GM21619 (cell line): Measurements from ENCODE around the gene MRC2.
"Not testable (repeated sequence)": the region's sequence is repeated elsewhere in the genome, so short reads cannot be mapped to it uniquely, and the experiment has no call there.

Source experiments
- ATAC-seq: cut with Tn5 transposase; IDR thresholded peaks from one replicate; pipeline ENCODE4 v1.9.1; 2021; ENCODE audit not compliant: unreplicated experiment

Gene MRC2, protein sequence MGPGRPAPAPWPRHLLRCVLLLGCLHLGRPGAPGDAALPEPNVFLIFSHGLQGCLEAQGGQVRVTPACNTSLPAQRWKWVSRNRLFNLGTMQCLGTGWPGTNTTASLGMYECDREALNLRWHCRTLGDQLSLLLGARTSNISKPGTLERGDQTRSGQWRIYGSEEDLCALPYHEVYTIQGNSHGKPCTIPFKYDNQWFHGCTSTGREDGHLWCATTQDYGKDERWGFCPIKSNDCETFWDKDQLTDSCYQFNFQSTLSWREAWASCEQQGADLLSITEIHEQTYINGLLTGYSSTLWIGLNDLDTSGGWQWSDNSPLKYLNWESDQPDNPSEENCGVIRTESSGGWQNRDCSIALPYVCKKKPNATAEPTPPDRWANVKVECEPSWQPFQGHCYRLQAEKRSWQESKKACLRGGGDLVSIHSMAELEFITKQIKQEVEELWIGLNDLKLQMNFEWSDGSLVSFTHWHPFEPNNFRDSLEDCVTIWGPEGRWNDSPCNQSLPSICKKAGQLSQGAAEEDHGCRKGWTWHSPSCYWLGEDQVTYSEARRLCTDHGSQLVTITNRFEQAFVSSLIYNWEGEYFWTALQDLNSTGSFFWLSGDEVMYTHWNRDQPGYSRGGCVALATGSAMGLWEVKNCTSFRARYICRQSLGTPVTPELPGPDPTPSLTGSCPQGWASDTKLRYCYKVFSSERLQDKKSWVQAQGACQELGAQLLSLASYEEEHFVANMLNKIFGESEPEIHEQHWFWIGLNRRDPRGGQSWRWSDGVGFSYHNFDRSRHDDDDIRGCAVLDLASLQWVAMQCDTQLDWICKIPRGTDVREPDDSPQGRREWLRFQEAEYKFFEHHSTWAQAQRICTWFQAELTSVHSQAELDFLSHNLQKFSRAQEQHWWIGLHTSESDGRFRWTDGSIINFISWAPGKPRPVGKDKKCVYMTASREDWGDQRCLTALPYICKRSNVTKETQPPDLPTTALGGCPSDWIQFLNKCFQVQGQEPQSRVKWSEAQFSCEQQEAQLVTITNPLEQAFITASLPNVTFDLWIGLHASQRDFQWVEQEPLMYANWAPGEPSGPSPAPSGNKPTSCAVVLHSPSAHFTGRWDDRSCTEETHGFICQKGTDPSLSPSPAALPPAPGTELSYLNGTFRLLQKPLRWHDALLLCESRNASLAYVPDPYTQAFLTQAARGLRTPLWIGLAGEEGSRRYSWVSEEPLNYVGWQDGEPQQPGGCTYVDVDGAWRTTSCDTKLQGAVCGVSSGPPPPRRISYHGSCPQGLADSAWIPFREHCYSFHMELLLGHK (N-terminal part only)

DNA sequence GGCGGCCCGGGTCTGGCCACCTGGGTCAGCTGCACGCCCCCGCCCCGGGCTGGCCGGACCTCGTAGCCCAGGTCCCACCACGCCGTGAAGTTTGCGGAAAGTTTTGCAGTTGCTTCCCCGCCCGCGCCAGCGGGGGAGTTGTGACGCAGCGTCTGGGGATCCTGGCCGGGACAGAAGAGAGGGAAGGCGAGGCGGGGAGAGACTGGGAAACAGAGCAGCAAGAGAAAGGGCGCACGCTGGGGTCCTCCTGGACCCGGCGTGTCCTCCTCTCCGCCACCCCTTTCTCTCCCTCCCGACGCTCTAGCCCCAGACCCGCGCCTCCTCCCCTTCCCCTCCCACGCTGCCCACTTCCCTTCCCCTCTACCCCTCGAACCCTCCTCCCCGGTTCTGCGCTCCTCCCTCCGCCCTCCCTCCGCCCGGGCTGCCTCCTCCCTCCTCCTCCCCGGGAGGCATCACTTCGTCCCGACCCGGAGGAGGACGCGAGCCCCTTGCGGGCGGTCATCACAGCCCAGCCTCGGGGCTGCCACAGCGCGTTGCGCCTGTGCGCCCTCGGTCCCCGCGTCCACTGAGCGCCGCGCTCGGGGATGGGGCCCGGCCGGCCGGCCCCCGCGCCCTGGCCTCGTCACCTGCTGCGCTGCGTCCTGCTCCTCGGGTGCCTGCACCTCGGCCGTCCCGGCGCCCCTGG lies at the start of gene MRC2:
TSS of gene MRC2 (plus strand) at position 452 of the 685 bp plus-strand sequence. CDS start at position 585, 133 bp downstream.
- no peak for ATAC-seq

DNA sequence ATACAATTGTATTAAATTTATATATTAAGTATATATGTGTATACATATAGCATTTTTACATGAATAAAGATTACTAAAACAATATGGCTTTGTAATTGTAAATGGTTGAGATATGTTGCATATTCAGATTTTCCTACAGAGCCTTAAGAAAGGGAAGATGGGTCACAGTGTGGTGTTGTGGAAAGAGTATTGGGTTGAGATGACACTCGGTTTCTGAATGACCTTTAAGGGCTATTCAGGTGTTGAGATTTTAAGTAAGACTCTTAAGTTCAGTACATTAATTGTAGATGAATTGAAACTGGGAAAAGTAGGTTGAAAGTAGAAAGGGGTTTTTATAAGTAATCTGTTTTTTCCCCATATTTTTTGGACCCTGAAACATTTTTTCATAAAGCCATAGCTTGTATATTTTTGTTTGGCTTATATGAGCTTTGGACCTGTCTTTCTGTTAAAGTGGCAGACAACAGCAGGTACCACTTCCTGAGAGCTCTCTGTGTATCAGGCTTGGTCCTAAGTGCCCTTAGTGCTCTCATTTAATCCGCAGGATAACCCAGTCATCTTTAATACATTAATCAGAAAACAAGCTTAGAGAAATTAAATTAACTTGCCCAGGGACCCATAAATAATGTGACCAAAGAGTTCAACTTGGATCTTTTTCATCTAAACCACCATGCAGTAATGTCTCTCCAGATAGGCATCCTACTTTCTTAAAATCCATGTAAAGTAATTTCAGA lies 48.5 kb upstream of the MRC2 start:
- no peak for ATAC-seq

DNA sequence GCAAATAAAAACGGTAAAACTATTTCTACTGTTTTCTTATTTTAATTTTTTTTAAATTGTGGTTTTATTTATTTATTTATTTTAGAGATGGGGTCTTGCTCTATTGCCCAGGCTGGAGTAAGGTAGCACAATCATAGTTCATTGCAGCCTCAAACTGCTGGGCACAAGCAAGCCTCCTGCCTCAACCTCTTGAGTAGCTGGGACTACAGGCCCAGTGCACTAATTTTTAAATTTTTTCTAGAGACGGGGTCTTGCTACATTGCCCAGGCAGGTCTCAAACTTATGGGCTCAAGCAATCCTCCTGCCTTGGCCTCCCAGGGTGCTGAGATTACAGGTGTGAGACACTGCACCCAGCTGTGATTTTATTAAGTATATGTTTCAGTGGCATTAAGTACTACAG lies 46.5 kb upstream of the MRC2 start:
- ATAC-seq, result no peak

- no peak for ATAC-seq
Observed at GRCh38 chr17:62581764-62582163, 45.7 kb upstream of the MRC2 start.

GRCh38 chr17:62587554-62587953 lies 39.9 kb upstream of the MRC2 start:
- ATAC-seq, result no peak

DNA sequence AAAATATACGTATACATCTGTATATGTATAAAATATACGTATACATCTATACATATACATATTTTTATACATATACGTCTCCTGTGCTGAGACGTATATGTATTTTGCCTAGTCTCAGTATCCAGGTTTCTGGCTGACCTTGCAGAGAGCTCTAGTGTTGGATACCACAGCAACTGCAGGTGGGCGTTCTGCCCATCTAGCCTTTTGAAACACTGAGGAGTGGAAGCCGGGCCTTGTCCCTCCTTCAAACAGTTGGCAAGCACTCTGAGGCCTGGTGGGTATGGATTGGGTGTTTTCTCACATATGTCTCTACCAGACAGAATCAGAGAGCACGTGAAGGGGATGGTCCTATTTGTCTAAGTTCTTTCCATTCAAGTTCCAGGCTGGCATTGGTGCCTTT lies 39.4 kb upstream of the MRC2 start:
- no peak for ATAC-seq

GRCh38 chr17:62591333-62591732 lies 36.1 kb upstream of the MRC2 start:
- no peak for ATAC-seq

DNA sequence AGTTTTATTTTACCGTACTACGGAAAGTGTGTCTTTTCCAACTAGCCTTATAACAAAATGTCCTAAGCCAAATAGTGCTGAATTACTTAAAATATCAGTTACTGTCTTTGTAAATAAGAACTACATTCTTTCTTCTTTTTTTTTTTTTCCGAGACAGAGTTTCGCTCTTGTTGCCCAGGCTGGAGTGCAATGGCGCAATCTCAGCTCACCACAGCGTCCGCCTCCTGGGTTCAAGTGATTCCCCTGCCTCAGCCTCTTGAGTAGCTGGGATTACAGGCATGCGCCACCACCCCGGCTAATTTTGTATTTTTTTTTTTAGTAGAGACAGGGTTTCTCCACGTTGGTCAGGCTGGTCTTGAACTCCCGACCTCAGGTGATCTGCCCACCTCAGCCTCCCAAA lies 35.6 kb upstream of the MRC2 start:
- ATAC-seq, result not testable (repeated sequence)

- ATAC-seq, result no peak
Observed at GRCh38 chr17:62592341-62593099, 35.0 kb upstream of the MRC2 start.

DNA sequence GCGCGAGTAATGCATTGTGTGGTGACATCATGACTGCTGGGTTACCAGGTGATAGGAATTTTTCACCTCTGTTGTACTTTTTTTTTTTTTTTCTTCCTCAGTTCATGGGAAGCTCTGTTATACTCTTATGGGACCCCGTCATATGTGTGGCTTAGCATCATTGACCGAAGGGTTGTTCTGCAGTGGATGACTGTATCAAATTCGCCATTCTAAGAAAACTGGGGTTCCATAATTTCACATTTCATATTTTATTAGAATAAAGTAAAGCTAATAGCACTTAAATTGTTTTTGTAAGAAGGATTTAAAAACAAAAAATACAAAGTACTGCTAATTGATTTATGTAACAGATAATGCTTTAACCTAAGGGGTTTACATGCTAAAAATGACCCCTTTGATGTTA lies 32.0 kb upstream of the MRC2 start:
- ATAC-seq, result no peak

- no peak for ATAC-seq
Observed at GRCh38 chr17:62596662-62597061, 30.8 kb upstream of the MRC2 start.

DNA sequence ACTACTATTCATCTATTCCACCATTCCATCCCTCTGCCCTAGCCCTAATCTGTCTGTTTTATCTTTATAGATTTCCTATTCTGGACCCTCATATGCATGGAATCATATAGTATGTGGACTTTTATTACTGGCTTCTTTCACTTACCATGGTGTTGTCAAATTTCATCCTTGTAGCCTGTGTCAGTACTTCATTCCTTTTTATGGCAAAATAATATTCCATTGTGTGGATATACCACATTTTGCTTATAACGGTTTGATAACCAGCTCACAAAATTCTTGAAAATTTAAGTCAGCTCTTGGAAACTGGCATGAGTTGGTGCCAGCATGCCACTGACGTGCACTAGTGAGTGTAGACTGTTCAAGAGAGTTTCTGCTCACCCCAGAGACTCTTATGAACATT lies 30.3 kb upstream of the MRC2 start:
- no peak for ATAC-seq

- ATAC-seq, result no peak
Observed at GRCh38 chr17:62597920-62598319, 29.6 kb upstream of the MRC2 start.

DNA sequence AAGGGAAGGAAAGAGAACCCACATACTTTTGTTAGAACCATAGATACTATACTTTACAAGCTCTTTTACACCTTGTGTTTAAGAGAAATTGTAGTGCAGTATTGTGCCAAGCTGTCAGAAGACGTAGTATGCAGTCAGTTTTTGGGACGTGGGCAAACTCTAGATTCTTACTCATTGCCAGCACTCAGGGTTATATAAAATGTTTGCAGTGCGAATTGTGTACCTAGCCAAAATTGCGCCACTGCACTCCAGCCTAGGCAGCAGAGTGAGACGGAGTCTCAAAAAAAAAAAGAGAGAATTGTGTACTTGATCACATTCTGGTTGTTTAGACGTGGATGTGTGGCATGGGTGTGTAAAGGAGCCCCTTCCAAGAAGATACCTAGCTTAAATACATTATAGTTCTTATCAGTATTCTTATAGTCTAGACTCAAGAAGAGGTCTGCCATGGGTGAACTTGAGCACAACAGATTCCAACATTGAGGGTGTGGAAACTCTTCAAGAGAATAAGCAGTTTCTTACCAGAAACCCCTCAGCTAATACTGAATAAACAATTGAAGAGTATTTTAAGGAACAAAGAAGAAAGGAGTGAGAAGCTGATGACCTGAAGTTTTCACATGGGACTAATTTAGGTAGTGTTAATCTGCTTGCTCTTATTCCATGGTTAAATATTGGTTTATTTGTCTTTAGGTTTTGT lies 27.4 kb upstream of the MRC2 start:
- no peak for ATAC-seq

- no peak for ATAC-seq
Observed at GRCh38 chr17:62600805-62601204, 26.7 kb upstream of the MRC2 start.

DNA sequence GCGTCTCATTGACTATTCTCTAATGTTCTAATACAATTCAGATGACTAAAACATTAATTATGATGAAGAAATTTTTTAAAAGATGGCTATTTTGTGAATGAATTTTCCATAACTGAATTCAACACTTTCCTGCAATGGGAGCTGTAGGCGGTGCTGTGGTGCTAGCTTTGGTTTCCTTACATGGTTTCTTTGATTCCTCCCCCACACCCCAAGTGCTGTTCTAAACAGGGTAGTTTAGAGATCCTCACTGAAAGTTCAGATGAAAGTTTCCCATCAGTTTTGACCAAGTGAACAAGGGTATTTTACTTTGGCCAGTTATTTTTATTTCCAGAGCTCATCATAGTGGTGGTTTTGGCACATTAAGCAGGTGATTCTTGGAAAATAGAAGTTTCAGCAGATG lies 26.0 kb upstream of the MRC2 start:
- no peak for ATAC-seq

DNA sequence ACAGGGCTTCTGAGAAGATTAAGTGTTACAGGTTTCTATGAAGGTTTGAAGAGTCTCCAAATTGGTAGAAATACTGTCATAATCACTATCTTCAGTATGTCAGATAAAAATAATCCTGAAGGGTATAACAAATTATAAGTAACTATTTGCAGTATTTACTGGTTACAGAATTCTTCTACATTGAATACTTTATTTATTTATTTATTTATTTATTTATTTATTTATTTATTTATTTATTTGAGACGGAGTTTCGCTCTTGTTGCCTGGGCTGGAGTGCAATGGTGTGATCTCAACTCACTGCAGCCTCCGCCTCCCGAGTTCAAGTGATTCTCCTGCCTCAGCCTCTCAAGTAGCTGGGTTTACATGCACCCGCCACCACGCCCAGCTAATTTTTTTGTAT lies 23.7 kb upstream of the MRC2 start:
- ATAC-seq, result not testable (repeated sequence)

DNA sequence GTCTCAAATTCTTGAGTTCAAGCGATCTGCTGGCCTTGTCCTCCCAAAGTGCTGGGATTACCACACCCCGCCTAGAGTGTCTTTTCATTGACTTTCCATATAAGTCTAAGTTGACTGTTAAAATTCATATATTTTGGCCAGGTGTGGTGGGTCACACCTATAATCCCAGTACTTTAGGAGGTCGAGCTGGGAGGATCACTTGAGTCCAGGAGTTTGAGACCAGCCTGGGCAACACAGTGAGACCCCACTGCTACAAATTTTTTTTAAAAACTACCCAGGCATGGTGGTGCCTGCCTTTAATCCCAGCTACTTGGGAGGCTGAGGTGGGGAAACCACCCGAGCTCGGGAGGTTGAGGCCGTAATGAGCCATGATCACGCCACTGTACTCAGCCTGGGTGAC lies 21.9 kb upstream of the MRC2 start:
- no peak for ATAC-seq

- ATAC-seq, result peak; percentile 83
Observed at GRCh38 chr17:62611292-62611691, 16.2 kb upstream of the MRC2 start.
